OCI-LY7 (cell line): ENCODE results near the gene STN1.

ENCODE experiments used
- EZH2phosphoT487 ChIP-seq: fragments of 200-600 bp; sonication (generic); IDR thresholded peaks from 2 replicates; pipeline ENCODE4 v1.6.1; 2018; ENCODE audit warnings: low read depth, borderline replicate concordance, mild to moderate bottlenecking, mixed run types, antibody characterized with exemption, low read length, moderate library complexity, mixed read lengths
- TF ChIP-seq, protein P1 (sequence below): fragments of 200-600 bp; sonication (generic); conservative IDR thresholded peaks from 2 replicates; pipeline ENCODE4 v1.5.1; 2014; ENCODE audit warnings: mild to moderate bottlenecking, antibody characterized with exemption, low read length, moderate library complexity, mixed read lengths

DNA sequence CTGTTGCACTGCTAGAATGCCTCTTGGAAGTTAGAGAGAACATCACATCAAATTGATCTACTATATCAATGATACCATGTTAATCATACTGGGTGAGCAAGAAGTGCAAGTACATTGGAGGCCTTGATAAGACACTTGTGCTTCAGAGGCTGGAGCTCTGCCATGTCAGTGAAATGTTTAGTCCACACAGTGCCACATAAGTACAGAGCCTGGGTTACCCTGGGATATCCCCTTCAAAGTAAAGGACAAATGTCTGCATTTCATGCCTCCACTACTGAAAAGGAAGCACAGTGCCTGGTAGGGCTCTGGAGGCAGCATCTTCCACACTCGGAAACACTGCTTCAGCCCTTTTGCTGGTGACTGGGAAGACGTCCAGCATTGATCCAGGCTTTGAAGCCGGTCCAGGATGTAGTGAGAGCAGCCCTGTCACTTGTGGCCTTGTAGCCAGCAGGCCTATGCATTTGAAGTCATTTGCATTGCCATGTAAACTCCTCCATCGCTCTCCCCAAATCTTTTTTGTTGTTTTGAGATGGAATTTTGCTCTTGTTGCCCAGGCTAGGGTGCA is 15.7 kb upstream of the STN1 start:
- TF ChIP-seq, protein P1, sequence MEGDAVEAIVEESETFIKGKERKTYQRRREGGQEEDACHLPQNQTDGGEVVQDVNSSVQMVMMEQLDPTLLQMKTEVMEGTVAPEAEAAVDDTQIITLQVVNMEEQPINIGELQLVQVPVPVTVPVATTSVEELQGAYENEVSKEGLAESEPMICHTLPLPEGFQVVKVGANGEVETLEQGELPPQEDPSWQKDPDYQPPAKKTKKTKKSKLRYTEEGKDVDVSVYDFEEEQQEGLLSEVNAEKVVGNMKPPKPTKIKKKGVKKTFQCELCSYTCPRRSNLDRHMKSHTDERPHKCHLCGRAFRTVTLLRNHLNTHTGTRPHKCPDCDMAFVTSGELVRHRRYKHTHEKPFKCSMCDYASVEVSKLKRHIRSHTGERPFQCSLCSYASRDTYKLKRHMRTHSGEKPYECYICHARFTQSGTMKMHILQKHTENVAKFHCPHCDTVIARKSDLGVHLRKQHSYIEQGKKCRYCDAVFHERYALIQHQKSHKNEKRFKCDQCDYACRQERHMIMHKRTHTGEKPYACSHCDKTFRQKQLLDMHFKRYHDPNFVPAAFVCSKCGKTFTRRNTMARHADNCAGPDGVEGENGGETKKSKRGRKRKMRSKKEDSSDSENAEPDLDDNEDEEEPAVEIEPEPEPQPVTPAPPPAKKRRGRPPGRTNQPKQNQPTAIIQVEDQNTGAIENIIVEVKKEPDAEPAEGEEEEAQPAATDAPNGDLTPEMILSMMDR: no peak
- no peak for TF ChIP-seq EZH2phosphoT487
